ENCODE measurements around the gene ZNF230. TPM values are rescaled to one million over a fixed set of nuclear protein-coding genes. Genes with fewer than 3 reads are reported as not detected.

ZNF230 gene
- total and polyA plus RNA-seq, 9 of the 15 experiments (the other 6 are each of a cell fraction or from before 2014, with no cell fraction given): 1.3 to 4.0 (median 2.2) TPM

DNA sequence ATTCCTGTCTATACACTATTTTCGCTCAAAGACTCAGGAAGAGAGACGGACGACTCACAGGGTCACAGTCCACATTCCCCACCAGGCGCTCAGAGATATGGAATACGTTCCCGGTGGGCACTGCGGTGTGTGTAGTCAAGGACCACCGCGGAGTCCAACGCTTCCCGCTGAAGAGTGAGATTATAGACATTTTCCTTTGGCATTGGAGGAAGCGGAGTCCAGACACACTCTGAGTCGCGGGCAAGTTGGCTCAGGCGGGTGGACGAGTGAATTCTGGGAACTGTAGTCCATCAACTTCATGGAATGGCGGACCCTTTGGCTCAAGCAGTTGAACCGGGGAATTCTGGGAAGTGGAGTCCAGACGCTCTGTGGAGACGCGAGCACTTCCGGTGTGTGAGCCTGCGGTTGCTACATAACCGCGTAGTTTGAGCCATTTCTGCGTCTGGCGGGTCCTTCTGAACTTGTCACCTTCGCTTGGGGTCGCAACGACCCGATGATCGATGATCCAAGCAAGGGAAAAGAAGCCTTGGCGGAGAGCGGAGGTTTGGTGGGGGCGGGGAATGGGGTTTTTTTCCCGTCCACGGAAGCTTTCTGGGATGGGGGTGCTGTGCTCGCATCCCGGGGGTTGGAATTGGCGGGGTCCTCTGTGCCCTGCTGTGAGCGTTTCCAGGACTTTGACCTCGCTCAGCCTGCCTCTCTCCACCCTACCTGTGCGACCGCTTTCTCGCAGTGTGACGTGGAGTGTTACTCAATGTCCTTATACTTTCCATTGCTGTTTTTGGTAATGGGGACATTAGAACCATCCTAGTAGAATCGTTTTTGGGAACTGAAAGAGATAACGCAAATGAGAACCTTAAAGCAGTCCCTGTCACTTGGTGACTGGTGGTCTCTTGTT, at the start of gene ZNF230 (continued):
- TF ChIP-seq, protein P1, sequence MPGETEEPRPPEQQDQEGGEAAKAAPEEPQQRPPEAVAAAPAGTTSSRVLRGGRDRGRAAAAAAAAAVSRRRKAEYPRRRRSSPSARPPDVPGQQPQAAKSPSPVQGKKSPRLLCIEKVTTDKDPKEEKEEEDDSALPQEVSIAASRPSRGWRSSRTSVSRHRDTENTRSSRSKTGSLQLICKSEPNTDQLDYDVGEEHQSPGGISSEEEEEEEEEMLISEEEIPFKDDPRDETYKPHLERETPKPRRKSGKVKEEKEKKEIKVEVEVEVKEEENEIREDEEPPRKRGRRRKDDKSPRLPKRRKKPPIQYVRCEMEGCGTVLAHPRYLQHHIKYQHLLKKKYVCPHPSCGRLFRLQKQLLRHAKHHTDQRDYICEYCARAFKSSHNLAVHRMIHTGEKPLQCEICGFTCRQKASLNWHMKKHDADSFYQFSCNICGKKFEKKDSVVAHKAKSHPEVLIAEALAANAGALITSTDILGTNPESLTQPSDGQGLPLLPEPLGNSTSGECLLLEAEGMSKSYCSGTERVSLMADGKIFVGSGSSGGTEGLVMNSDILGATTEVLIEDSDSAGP (CRISPR knock-in tag; IDR thresholded peaks at IDR 0.05): no peak
- TF ChIP-seq SLC30A9 (CRISPR knock-in tag; IDR thresholded peaks at IDR 0.05): no peak
- TF ChIP-seq MCM3 (IDR thresholded peaks at IDR 0.05): no peak
- TF ChIP-seq RHOXF2B (CRISPR knock-in tag; conservative IDR thresholded peaks at IDR 0.05): no peak
- no peak for TF ChIP-seq BRD9 (IDR thresholded peaks at IDR 0.05; ENCODE audit: low read depth, partially characterized antibody)
- TF ChIP-seq NR1H2 (CRISPR knock-in tag; IDR thresholded peaks at IDR 0.05): no peak
- no peak for TF ChIP-seq WHSC1 (IDR thresholded peaks at IDR 0.05; ENCODE audit: low read length)
- TF ChIP-seq U2AF2 (optimal IDR thresholded peaks at IDR 0.05; ENCODE audit: low read depth, low read length): no peak
- TF ChIP-seq BCOR (IDR thresholded peaks at IDR 0.05): no peak
- no peak for TF ChIP-seq ZNF274 (IDR thresholded peaks at IDR 0.05; ENCODE audit: borderline replicate concordance, low read depth, low read length)
- TF ChIP-seq, protein P2, sequence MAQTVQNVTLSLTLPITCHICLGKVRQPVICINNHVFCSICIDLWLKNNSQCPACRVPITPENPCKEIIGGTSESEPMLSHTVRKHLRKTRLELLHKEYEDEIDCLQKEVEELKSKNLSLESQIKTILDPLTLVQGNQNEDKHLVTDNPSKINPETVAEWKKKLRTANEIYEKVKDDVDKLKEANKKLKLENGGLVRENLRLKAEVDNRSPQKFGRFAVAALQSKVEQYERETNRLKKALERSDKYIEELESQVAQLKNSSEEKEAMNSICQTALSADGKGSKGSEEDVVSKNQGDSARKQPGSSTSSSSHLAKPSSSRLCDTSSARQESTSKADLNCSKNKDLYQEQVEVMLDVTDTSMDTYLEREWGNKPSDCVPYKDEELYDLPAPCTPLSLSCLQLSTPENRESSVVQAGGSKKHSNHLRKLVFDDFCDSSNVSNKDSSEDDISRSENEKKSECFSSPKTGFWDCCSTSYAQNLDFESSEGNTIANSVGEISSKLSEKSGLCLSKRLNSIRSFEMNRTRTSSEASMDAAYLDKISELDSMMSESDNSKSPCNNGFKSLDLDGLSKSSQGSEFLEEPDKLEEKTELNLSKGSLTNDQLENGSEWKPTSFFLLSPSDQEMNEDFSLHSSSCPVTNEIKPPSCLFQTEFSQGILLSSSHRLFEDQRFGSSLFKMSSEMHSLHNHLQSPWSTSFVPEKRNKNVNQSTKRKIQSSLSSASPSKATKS (CRISPR knock-in tag; IDR thresholded peaks at IDR 0.05): no peak
- TF ChIP-seq NONO (IDR thresholded peaks at IDR 0.05; ENCODE audit: low read depth in 2 of 2, low read length in 1 of 2): no peak
- TF ChIP-seq, protein P3, sequence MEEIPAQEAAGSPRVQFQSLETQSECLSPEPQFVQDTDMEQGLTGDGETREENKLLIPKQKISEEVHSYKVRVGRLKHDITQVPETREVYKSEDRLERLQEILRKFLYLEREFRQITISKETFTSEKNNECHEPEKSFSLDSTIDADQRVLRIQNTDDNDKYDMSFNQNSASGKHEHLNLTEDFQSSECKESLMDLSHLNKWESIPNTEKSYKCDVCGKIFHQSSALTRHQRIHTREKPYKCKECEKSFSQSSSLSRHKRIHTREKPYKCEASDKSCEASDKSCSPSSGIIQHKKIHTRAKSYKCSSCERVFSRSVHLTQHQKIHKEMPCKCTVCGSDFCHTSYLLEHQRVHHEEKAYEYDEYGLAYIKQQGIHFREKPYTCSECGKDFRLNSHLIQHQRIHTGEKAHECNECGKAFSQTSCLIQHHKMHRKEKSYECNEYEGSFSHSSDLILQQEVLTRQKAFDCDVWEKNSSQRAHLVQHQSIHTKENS (CRISPR knock-in tag; IDR thresholded peaks at IDR 0.05): no peak
- no peak for TF ChIP-seq FOXM1 (IDR thresholded peaks at IDR 0.05; ENCODE audit: low read depth)
- TF ChIP-seq FOXM1 (CRISPR knock-in tag; IDR thresholded peaks at IDR 0.05; ENCODE audit: low read depth): no peak
- TF ChIP-seq NBN (IDR thresholded peaks at IDR 0.05; ENCODE audit: low read depth): no peak
- no peak for TF ChIP-seq HNRNPH1 (optimal IDR thresholded peaks at IDR 0.05; ENCODE audit: low read depth, low read length)
- TF ChIP-seq, protein P4, sequence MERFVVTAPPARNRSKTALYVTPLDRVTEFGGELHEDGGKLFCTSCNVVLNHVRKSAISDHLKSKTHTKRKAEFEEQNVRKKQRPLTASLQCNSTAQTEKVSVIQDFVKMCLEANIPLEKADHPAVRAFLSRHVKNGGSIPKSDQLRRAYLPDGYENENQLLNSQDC (CRISPR knock-in tag; IDR thresholded peaks at IDR 0.05): no peak
- no peak for TF ChIP-seq ZFP1 (CRISPR knock-in tag; IDR thresholded peaks at IDR 0.05)
- TF ChIP-seq, protein P5, sequence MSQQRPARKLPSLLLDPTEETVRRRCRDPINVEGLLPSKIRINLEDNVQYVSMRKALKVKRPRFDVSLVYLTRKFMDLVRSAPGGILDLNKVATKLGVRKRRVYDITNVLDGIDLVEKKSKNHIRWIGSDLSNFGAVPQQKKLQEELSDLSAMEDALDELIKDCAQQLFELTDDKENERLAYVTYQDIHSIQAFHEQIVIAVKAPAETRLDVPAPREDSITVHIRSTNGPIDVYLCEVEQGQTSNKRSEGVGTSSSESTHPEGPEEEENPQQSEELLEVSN (IDR thresholded peaks at IDR 0.05; ENCODE audit: borderline replicate concordance in 1 of 2, extremely low read depth in 1 of 2, insufficient read depth in 1 of 2, insufficient read length in 1 of 2, low read depth in 1 of 2, low read length in 1 of 2, poor library complexity in 1 of 2, severe bottlenecking in 1 of 2): no peak
- no peak for TF ChIP-seq ZZZ3 (IDR thresholded peaks at IDR 0.05)
- no peak for TF ChIP-seq HNRNPL (IDR thresholded peaks at IDR 0.05; ENCODE audit: low read depth, low read length)
- TF ChIP-seq CXXC5 (CRISPR knock-in tag; IDR thresholded peaks at IDR 0.05): peak; percentile 56

Data from K562 (cell line).